OCI-LY7 (cell line): Measurements from ENCODE around the gene TRHDE.

ENCODE experiments used
- CTCF ChIP-seq: fragments of 200-600 bp; sonication (generic); conservative IDR thresholded peaks from 2 replicates; pipeline ENCODE4 v1.5.1; 2014; ENCODE audit warnings: mild to moderate bottlenecking, antibody characterized with exemption, low read length, moderate library complexity, mixed read lengths
- EZH2phosphoT487 ChIP-seq: fragments of 200-600 bp; sonication (generic); IDR thresholded peaks from 2 replicates; pipeline ENCODE4 v1.6.1; 2018; ENCODE audit warnings: low read depth, borderline replicate concordance, mild to moderate bottlenecking, mixed run types, antibody characterized with exemption, low read length, moderate library complexity, mixed read lengths

- TF ChIP-seq CTCF (no peak), EZH2phosphoT487 (no peak)
Observed at GRCh38 chr12:72234886-72235285, 37.3 kb upstream of the TRHDE start.
